HTERT RPE-1 (cell line): ENCODE measurements around the gene NR3C2.

Experiments used
- in situ Hi-C: fragments of 300-500 bp; cut with MboI; formaldehyde crosslinking; loops from 4 replicates; pipeline ENCODE4 v1.14.3; 2020; ENCODE audit warnings: low sequenced_read_pairs

NR3C2 gene

GRCh38 chr4:148441986-148442831 is at the start of gene NR3C2:
Gene NR3C2 (minus strand): TSS chr4:148442414.
- in situ Hi-C loops, result no loop called here

GRCh38 chr4:148487181-148487580 is 45.0 kb upstream of the NR3C2 start:
- in situ Hi-C loops, result no loop called here

GRCh38 chr4:148481636-148482035 is 39.4 kb upstream of the NR3C2 start:
- in situ Hi-C loops, result no loop called here

GRCh38 chr4:148477276-148477675 is 35.1 kb upstream of the NR3C2 start:
- in situ Hi-C loops, result no loop called here

GRCh38 chr4:148469938-148470337 is 27.7 kb upstream of the NR3C2 start:
- in situ Hi-C loops, result no loop called here

- in situ Hi-C loops, result no loop called here
Measured at GRCh38 chr4:148454835-148455234, 12.6 kb upstream of the NR3C2 start.

GRCh38 chr4:148453833-148454232 is 11.6 kb upstream of the NR3C2 start:
- in situ Hi-C loops, result no loop called here

GRCh38 chr4:148452970-148453369 is 10.8 kb upstream of the NR3C2 start:
- in situ Hi-C loops, result no loop called here

GRCh38 chr4:148449921-148450320 is 7.7 kb upstream of the NR3C2 start:
- in situ Hi-C loops, result no loop called here

GRCh38 chr4:148448141-148448540 is 5.9 kb upstream of the NR3C2 start:
- in situ Hi-C loops, result no loop called here

- in situ Hi-C loops, result no loop called here
Measured at GRCh38 chr4:148447681-148448080, 5.5 kb upstream of the NR3C2 start.

GRCh38 chr4:148445860-148446330 is 3.7 kb upstream of the NR3C2 start:
- in situ Hi-C loops, result no loop called here

GRCh38 chr4:148445071-148445859 is 3.1 kb upstream of the NR3C2 start:
- in situ Hi-C loops, result no loop called here

GRCh38 chr4:148444296-148445070 is 2.3 kb upstream of the NR3C2 start:
- in situ Hi-C loops, result no loop called here

GRCh38 chr4:148443512-148444295 is 1.5 kb upstream of the NR3C2 start:
- in situ Hi-C loops, result no loop called here

GRCh38 chr4:148442832-148443511 is 758 bp upstream of the NR3C2 start:
- in situ Hi-C loops, result no loop called here

- in situ Hi-C loops, result no loop called here
Measured at GRCh38 chr4:148441624-148441985, 609 bp downstream of the NR3C2 start.

- in situ Hi-C loops, result no loop called here
Measured at GRCh38 chr4:148438047-148438446, 4.2 kb downstream of the NR3C2 start.

GRCh38 chr4:148437439-148437838 is 4.8 kb downstream of the NR3C2 start:
- in situ Hi-C loops, result no loop called here

- in situ Hi-C loops, result no loop called here
Measured at GRCh38 chr4:148436512-148436911, 5.7 kb downstream of the NR3C2 start.
